Amygdala (tissue), 56 donors: ENCODE data around the gene TRPV5.
A peak's percentile ranks its signal among the peaks of the same experiment; 100 is the strongest.

ENCODE experiments used
- DNase-seq, 56 donors: peaks; one replicate each; lab custom pipeline; 2025; lab: John Stamatoyannopoulos, UW

Gene TRPV5

GRCh38 chr7:142859829-142860228 lies 73.7 kb downstream of the TRPV5 start:
- DNase-seq = peak in 1 of 56 donors; percentile 31

- no peak for DNase-seq
Observed at GRCh38 chr7:142859411-142859810, 74.1 kb downstream of the TRPV5 start.
